ENCODE results near the gene ANOS1.
A peak's percentile ranks its signal among the peaks of the same experiment; 100 is the strongest.

ANOS1 gene

GRCh38 chrX:8684201-8684965 is 47.6 kb downstream of the ANOS1 start:
- ATAC-seq (replicated peaks): peak; percentile 39 to 74
- Mint-ChIP-seq H3K27me3 (peaks cover 11 to 30% of the 10 kb centered on the region in 2 donors), H3K4me1 (no peaks in the 10 kb centered on the region), H3K4me3 (no peak overlapping the region), H3K27ac (no peak overlapping the region), H3K36me3 (no peaks in the 10 kb centered on the region), H3K9me3 (no peaks in the 10 kb centered on the region)
- DNase-seq: no peak

- ATAC-seq (replicated peaks) (no peak), DNase-seq (no peak)
- Mint-ChIP-seq H3K4me1 (no peaks in the 10 kb centered on the region), H3K27ac (no peak overlapping the region), H3K9me3 (no peaks in the 10 kb centered on the region), H3K36me3 (no peaks in the 10 kb centered on the region), H3K4me3 (no peak overlapping the region), H3K27me3 (peaks cover 11 to 26% of the 10 kb centered on the region in 2 donors)
Measured at GRCh38 chrX:8683687-8684086, 48.2 kb downstream of the ANOS1 start.

- H3K36me3 Mint-ChIP-seq: no peaks in the 10 kb centered on the region
- H3K27me3 Mint-ChIP-seq: peaks cover 4 to 14% of the 10 kb centered on the region in 2 donors
- no peak overlapping the region for H3K4me3 Mint-ChIP-seq
- no peak overlapping the region for H3K27ac Mint-ChIP-seq
- H3K9me3 Mint-ChIP-seq: no peaks in the 10 kb centered on the region
- ATAC-seq (replicated peaks): no peak
- DNase-seq: no peak
- H3K4me1 Mint-ChIP-seq: no peaks in the 10 kb centered on the region
Measured at GRCh38 chrX:8679550-8679949, 52.4 kb downstream of the ANOS1 start.

- Mint-ChIP-seq H3K4me1 (no peaks in the 10 kb centered on the region), H3K27ac (no peak overlapping the region), H3K9me3 (no peaks in the 10 kb centered on the region), H3K27me3 (peaks cover 0 to 4% of the 10 kb centered on the region in 2 donors), H3K4me3 (no peak overlapping the region), H3K36me3 (no peaks in the 10 kb centered on the region)
- ATAC-seq (replicated peaks) (no peak), DNase-seq (no peak)
Measured at GRCh38 chrX:8675006-8675630, 56.8 kb downstream of the ANOS1 start.

- Mint-ChIP-seq H3K27me3 (peaks cover 0 to 4% of the 10 kb centered on the region in 2 donors), H3K4me3 (no peak overlapping the region), H3K9me3 (no peaks in the 10 kb centered on the region), H3K27ac (no peak overlapping the region), H3K36me3 (no peaks in the 10 kb centered on the region), H3K4me1 (peaks cover 0 to 1% of the 10 kb centered on the region in 2 donors)
- ATAC-seq (replicated peaks): no peak
- no peak for DNase-seq
Measured at GRCh38 chrX:8673201-8673600, 58.7 kb downstream of the ANOS1 start.

- Mint-ChIP-seq H3K4me1 (peaks cover 0 to 1% of the 10 kb centered on the region in 2 donors), H3K4me3 (no peak overlapping the region), H3K27ac (no peak overlapping the region), H3K36me3 (no peaks in the 10 kb centered on the region), H3K27me3 (peaks cover 0 to 4% of the 10 kb centered on the region in 2 donors), H3K9me3 (no peaks in the 10 kb centered on the region)
- ATAC-seq (replicated peaks): no peak
- DNase-seq: no peak
Measured at GRCh38 chrX:8672176-8672575, 59.8 kb downstream of the ANOS1 start.

GRCh38 chrX:8668813-8669212 is 63.1 kb downstream of the ANOS1 start:
- Mint-ChIP-seq H3K4me3 (no peak overlapping the region), H3K9me3 (no peaks in the 10 kb centered on the region), H3K27me3 (peaks cover 0 to 4% of the 10 kb centered on the region in 2 donors), H3K27ac (no peak overlapping the region), H3K36me3 (no peaks in the 10 kb centered on the region), H3K4me1 (peaks cover 0 to 1% of the 10 kb centered on the region in 2 donors)
- DNase-seq (no peak), ATAC-seq (replicated peaks) (no peak)

GRCh38 chrX:8663325-8663724 is 68.6 kb downstream of the ANOS1 start:
- ATAC-seq (replicated peaks): no peak
- Mint-ChIP-seq H3K27me3 (no peaks in the 10 kb centered on the region), H3K4me1 (no peaks in the 10 kb centered on the region), H3K9me3 (peaks cover 0 to 3% of the 10 kb centered on the region in 2 donors), H3K4me3 (no peak overlapping the region), H3K27ac (no peak overlapping the region), H3K36me3 (no peaks in the 10 kb centered on the region)
- no peak for DNase-seq

GRCh38 chrX:8657883-8658282 is 74.1 kb downstream of the ANOS1 start:
- Mint-ChIP-seq H3K4me1 (no peaks in the 10 kb centered on the region), H3K27ac (no peak overlapping the region), H3K36me3 (no peaks in the 10 kb centered on the region), H3K27me3 (no peaks in the 10 kb centered on the region), H3K4me3 (no peak overlapping the region), H3K9me3 (peaks cover 0 to 6% of the 10 kb centered on the region in 2 donors)
- no peak for DNase-seq
- no peak for ATAC-seq (replicated peaks)

- H3K36me3 Mint-ChIP-seq: no peaks in the 10 kb centered on the region
- DNase-seq (no peak), ATAC-seq (replicated peaks) (no peak)
- H3K9me3 Mint-ChIP-seq: peaks cover 0 to 3% of the 10 kb centered on the region in 2 donors
- H3K27me3 Mint-ChIP-seq: no peaks in the 10 kb centered on the region
- H3K27ac Mint-ChIP-seq: no peak overlapping the region
- H3K4me3 Mint-ChIP-seq: no peak overlapping the region
- H3K4me1 Mint-ChIP-seq: no peaks in the 10 kb centered on the region
Measured at GRCh38 chrX:8653956-8654355, 78.0 kb downstream of the ANOS1 start.

- H3K36me3 Mint-ChIP-seq: no peaks in the 10 kb centered on the region
- H3K9me3 Mint-ChIP-seq: no peaks in the 10 kb centered on the region
- no peaks in the 10 kb centered on the region for H3K27me3 Mint-ChIP-seq
- no peak overlapping the region for H3K4me3 Mint-ChIP-seq
- DNase-seq (no peak), ATAC-seq (replicated peaks) (no peak)
- no peak overlapping the region for H3K27ac Mint-ChIP-seq
- H3K4me1 Mint-ChIP-seq: no peaks in the 10 kb centered on the region
Measured at GRCh38 chrX:8649969-8650368, 82.0 kb downstream of the ANOS1 start.

- H3K36me3 Mint-ChIP-seq: no peaks in the 10 kb centered on the region
- DNase-seq: no peak
- no peaks in the 10 kb centered on the region for H3K9me3 Mint-ChIP-seq
- no peak overlapping the region for H3K27ac Mint-ChIP-seq
- H3K4me3 Mint-ChIP-seq: no peak overlapping the region
- H3K4me1 Mint-ChIP-seq: no peaks in the 10 kb centered on the region
- ATAC-seq (replicated peaks): no peak
- no peaks in the 10 kb centered on the region for H3K27me3 Mint-ChIP-seq
Measured at GRCh38 chrX:8647176-8647575, 84.8 kb downstream of the ANOS1 start.

GRCh38 chrX:8639949-8640475 is 91.9 kb downstream of the ANOS1 start:
- ATAC-seq (replicated peaks) (no peak), DNase-seq (no peak)
- Mint-ChIP-seq H3K4me3 (no peak overlapping the region), H3K27me3 (peaks cover 0 to 10% of the 10 kb centered on the region in 2 donors), H3K4me1 (no peaks in the 10 kb centered on the region), H3K27ac (no peak overlapping the region), H3K9me3 (no peaks in the 10 kb centered on the region), H3K36me3 (no peaks in the 10 kb centered on the region)

- H3K9me3 Mint-ChIP-seq: no peaks in the 10 kb centered on the region
- no peak overlapping the region for H3K4me3 Mint-ChIP-seq
- ATAC-seq (replicated peaks) (no peak), DNase-seq (no peak)
- H3K27ac Mint-ChIP-seq: no peak overlapping the region
- H3K27me3 Mint-ChIP-seq: peaks cover 0 to 10% of the 10 kb centered on the region in 2 donors
- H3K36me3 Mint-ChIP-seq: no peaks in the 10 kb centered on the region
- H3K4me1 Mint-ChIP-seq: no peaks in the 10 kb centered on the region
Measured at GRCh38 chrX:8636497-8636896, 95.4 kb downstream of the ANOS1 start.

GRCh38 chrX:8635812-8636211 is 96.1 kb downstream of the ANOS1 start:
- Mint-ChIP-seq H3K36me3 (no peaks in the 10 kb centered on the region), H3K4me1 (no peaks in the 10 kb centered on the region), H3K27ac (no peak overlapping the region), H3K27me3 (peaks cover 0 to 5% of the 10 kb centered on the region in 2 donors), H3K4me3 (no peak overlapping the region), H3K9me3 (peaks cover 0 to under 1% of the 10 kb centered on the region in 2 donors)
- ATAC-seq (replicated peaks) (no peak), DNase-seq (no peak)

Data from stimulated activated naive B cell treated with anti-CD40 and anti-IgM and Interleukin-4, amounts not matched to agents 10 μg/mL and 1 μg/mL and 100 μg/mL, for 72 hours (primary cell).